ENCODE data around the gene MCRIP2.
A peak's percentile ranks its signal among the peaks of the same experiment; 100 is the strongest.

Gene MCRIP2

DNA sequence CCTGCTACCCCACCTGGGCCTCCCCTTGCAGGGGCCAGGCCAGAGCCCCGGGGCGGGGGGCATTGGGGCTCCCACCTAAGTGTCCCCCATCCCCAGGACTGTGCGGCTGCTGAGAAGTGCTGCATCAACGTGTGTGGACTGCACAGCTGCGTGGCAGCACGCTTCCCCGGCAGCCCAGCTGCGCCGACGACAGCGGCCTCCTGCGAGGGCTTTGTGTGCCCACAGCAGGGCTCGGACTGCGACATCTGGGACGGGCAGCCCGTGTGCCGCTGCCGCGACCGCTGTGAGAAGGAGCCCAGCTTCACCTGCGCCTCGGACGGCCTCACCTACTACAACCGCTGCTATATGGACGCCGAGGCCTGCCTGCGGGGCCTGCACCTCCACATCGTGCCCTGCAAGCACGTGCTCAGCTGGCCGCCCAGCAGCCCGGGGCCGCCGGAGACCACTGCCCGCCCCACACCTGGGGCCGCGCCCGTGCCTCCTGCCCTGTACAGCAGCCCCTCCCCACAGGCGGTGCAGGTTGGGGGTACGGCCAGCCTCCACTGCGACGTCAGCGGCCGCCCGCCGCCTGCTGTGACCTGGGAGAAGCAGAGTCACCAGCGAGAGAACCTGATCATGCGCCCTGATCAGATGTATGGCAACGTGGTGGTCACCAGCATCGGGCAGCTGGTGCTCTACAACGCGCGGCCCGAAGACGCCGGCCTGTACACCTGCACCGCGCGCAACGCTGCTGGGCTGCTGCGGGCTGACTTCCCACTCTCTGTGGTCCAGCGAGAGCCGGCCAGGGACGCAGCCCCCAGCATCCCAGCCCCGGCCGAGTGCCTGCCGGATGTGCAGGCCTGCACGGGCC is 8.9 kb upstream of the MCRIP2 start:
- DNase-seq (ENCODE audit: low read depth): no peak

GRCh38 chr16:633336-634050 is 8.1 kb upstream of the MCRIP2 start:
- no peak for DNase-seq (ENCODE audit: low read depth)

- DNase-seq (ENCODE audit: low read depth): no peak
Measured at GRCh38 chr16:634051-634670, 7.5 kb upstream of the MCRIP2 start.

- no peak for DNase-seq (ENCODE audit: low read depth)
Measured at GRCh38 chr16:634996-635395, 6.6 kb upstream of the MCRIP2 start.

DNA sequence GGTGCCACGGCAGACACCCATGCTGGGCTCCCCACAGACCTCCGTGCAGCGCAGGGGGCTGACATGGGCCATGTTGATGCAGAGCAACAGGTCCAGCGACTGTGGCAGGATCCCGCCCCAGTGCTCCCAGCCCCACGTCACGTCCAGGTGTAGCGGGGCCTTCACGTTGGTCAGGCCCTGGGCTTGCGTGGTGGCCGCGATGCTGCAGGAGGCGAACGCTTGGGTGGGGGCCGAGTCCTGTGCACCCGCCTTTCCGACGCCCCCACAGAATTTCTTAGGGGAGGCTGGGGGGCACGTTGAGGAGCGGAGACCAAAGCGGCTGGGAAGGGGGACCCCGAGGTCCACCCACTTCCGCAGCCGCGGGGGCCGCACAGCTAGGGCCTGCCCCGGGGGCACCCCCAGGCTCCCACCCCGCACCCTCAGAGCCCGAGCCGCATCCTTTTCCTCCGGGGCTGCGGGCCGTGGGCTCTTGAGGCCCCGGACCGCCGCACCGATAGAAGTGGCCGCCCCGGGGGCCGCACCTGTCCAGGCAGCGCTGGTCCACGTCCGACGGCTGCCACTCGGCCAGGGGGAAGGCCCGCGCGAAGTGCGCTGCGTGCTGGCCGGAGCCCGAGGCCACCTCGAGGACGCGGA is 5.9 kb upstream of the MCRIP2 start:
- no peak for DNase-seq (ENCODE audit: low read depth)

DNA sequence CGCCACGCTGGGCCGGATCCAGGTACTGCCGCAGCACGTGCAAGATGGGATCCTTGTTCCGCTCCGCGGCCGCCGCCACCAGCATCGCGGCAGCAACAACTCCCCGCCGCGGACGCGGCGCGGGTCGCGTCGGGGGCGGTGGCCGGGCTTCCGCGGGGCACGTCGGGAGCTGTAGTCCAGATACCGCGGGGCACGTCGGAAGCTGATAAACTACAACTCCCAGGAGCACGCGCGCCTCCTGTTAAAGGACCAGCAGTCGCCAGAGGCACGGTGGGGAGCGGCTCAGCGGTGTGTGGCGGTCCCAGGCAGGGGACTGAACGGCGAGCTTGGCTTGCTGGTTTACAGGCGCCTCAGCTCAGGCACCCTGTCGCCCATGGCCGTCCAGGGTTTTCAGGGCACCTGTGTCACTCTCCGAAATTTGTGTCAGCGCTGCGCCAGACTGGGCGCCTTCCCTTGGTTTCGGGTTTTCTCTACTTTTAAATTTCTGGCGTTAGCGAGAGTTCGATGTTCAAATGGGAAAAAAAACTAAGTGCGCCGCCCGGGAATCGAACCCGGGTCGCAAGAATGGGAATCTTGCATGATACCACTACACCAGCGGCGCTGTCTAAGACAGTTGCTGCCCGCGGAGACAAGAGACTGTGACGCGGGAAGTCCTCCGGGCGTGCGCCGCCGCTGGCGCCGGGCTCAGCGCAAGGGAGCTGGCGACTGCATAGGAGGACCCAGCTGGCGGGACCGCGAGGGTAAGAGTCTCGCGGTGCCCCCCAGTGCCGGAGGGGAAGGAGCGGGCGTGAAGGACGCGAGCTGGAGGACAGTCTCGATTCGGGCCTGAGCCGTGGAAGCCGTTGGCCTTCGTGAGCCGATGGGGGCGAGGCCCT is 5.2 kb upstream of the MCRIP2 start, which contains the start of gene METTL26:
Gene METTL26, minus strand, starts transcription at position 100 of the 875 bp plus-strand sequence. Its CDS starts 15 bp downstream, at position 85.
- peak; percentile 90 for DNase-seq (ENCODE audit: low read depth)

DNA sequence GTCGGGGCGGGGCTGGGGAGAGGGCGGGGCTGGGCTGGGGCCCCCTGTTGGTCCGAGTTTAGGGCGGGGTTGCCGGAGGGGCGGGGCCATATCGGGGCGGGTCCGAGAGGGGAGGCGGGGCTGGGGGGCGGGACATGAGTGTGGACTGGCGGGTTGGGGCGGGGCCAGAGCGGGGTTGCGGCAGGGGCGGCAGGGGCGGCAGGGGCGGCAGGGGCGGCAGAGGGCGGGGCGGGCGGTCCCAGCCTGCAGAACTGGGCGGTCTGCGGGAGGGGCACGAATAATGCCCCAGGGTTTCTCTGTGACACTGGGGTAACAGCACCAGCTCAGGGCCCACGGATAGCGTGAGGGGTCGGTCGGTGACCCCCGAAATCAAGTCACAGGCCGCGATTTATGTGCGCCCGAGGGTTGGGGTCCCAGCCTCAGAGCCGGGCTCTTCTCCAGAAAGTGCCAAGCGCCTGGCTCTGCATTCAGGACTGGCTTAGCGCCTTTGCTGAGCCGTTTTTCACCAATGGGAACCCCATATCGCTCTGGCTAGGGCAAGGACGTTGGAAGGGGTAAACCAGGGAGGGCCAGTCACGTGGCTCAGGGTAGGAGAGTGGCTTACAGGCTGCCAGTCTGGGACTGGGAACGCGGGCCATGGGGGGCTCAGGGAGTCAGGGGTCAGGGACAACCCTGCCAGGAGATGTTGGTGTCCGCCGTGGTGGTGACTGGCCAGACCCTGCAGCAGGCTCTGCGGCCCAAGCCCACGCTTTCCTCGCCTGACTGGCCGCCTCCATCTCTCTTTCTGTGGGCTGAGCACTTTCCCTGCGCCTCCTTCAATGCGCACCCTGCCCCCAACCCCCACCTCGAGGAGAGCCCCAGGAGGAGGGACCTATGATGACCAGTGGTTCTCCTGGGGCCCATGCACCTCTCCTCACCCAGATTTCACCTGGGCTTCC is 4.3 kb upstream of the MCRIP2 start:
- DNase-seq (ENCODE audit: low read depth): peak; percentile 80

DNA sequence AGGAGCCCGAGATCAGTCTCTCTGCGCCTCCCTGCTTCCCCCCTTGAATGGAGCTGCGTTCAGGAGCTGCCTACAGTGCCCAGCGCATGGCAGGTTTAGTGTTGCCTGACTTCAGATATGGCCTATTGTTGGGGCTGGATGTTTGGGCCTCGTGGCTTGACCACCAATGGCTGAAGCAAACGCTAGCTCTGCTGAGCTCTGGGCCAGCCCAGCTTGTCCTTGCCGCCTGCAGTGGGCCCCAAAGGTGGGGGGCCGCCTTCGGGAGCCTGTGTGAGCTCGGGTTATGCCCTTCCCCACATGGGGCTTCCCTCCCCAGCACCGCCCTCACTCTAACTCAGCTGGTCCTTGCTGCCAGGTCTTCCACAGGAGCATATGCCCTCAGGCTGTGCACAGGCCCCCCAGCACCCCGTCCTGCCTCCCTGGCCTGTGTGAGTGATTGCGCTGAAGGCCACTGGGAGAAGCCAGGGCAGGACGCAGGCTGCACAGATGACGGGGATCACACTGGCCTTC is 3.5 kb upstream of the MCRIP2 start:
- DNase-seq (ENCODE audit: low read depth): no peak

- no peak for DNase-seq (ENCODE audit: low read depth)
Measured at GRCh38 chr16:638836-639235, 2.8 kb upstream of the MCRIP2 start.

- no peak for DNase-seq (ENCODE audit: low read depth)
Measured at GRCh38 chr16:640614-641013, 1.0 kb upstream of the MCRIP2 start.

GRCh38 chr16:642189-643049 is 791 bp downstream of the MCRIP2 start:
- DNase-seq (ENCODE audit: low read depth): no peak

- no peak for DNase-seq (ENCODE audit: low read depth)
Measured at GRCh38 chr16:643050-643368, 1.4 kb downstream of the MCRIP2 start.

DNA sequence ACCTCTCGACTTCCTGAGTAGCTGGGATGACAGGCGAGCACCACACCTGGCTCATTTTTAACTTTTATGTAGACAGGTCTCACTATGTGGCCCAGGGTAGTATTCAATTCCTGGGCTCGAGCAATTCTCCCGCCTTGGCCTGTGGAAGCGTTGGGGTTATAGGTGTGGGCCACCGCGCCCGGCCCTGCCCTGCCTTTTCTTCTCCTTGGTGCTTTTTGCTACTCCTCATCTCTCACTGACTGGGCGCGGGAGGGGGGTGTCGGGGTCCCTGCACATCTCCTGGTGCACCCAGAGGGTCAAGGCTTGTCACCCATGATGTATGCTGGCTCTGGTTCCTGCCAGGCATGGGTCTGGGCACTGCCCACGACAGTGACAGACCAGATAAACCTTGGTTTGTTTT is 2.9 kb downstream of the MCRIP2 start:
- no peak for DNase-seq (ENCODE audit: low read depth)

- no peak for DNase-seq (ENCODE audit: low read depth)
Measured at GRCh38 chr16:645852-646678, 4.4 kb downstream of the MCRIP2 start.

- DNase-seq (ENCODE audit: low read depth): no peak
Measured at GRCh38 chr16:646679-647172, 5.1 kb downstream of the MCRIP2 start.

- no peak for DNase-seq (ENCODE audit: low read depth)
Measured at GRCh38 chr16:647173-647902, 5.7 kb downstream of the MCRIP2 start.

DNA sequence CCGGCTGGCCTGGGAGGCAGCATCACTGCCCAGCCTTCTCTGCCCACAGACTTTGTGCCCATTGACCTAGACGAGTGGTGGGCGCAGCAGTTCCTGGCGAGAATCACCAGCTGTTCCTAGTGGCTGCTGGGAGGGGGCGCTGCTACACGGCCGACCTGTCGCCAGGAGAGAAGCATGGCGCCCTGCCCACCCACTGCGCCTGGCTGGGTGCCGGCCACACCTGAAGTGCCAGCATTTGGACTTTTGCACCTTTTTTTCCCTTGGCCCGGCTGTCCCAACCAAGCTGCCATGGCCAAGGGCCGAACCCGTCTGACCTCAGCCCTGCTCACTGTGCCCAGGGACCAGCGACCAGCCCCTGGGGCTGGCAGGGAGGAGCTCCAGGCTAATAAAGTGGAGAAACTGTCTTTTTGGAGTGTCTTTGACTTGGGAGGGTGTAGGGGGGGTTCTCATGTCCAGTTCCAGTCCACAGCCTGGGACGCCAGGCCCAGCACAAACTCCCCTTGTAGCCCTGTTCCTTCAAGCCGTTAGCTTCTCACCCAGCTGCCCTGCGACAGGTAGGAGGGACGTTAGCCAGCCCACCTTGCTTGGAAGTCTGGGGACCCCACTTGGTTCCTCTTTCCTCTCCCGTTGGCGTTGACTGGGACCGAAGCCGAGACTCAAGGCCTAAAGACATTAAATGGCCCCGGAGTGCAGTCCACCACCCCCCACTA is 6.6 kb downstream of the MCRIP2 start:
- no peak for DNase-seq (ENCODE audit: low read depth)
